Gastroesophageal sphincter (tissue), 3 donors: ENCODE data around the gene RUNX2.

Source experiments
- EP300 ChIP-seq: sonication (generic); formaldehyde crosslinking; IDR thresholded peaks from one replicate; pipeline ENCODE4 v1.6.1; 2017; ENCODE audit warnings: antibody characterized with exemption, mild to moderate bottlenecking
- POLR2A ChIP-seq, 2 donors: fragments of 450-650 bp; IDR thresholded peaks; one replicate each; pipeline ENCODE4 v1.6.1; 2017; ENCODE audit warnings: antibody characterized with exemption in 2 of 2, mild to moderate bottlenecking in 2 of 2, moderate library complexity in 1 of 2
- POLR2AphosphoS5 ChIP-seq: sonication (generic); formaldehyde crosslinking; IDR thresholded peaks from one replicate; pipeline ENCODE4 v1.6.1; 2017; ENCODE audit warnings: antibody characterized with exemption
- TF ChIP-seq, protein P1 (sequence below), 4 experiments: fragments of 200-600 bp in 2 of 4; fragments of 450-650 bp in 2 of 4; sonication (generic) in 1 of 4; IDR thresholded peaks; one replicate each; pipeline ENCODE4 v1.5.1; 2017 to 2019; ENCODE audit warnings: antibody characterized with exemption in 4 of 4, mild to moderate bottlenecking in 2 of 4, moderate library complexity in 2 of 4

DNA sequence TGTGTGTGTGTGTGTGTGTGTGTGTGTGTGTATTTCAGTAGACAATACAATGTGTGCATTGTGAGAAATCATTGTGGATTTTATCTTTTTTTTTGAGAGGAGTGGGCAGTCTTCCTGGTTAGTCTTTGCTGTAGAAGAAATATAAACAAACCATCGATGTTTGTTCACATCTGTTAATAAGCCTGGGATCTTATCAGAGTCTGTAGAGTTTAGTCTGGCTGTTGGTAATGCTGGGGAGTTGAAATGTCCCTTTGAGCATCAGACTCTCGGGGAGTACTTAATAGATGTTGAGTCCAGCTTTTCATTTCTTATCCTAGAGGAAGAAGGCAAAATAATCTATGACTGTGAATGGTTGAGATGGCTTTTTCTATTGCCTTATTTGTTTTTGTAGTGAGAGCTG, 146.2 kb downstream of the RUNX2 start:
- TF ChIP-seq, protein P1, sequence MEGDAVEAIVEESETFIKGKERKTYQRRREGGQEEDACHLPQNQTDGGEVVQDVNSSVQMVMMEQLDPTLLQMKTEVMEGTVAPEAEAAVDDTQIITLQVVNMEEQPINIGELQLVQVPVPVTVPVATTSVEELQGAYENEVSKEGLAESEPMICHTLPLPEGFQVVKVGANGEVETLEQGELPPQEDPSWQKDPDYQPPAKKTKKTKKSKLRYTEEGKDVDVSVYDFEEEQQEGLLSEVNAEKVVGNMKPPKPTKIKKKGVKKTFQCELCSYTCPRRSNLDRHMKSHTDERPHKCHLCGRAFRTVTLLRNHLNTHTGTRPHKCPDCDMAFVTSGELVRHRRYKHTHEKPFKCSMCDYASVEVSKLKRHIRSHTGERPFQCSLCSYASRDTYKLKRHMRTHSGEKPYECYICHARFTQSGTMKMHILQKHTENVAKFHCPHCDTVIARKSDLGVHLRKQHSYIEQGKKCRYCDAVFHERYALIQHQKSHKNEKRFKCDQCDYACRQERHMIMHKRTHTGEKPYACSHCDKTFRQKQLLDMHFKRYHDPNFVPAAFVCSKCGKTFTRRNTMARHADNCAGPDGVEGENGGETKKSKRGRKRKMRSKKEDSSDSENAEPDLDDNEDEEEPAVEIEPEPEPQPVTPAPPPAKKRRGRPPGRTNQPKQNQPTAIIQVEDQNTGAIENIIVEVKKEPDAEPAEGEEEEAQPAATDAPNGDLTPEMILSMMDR (IDR thresholded peaks at IDR 0.05) = no peak
- TF ChIP-seq POLR2A (IDR thresholded peaks at IDR 0.05) = no peak
- TF ChIP-seq POLR2AphosphoS5 = no peak
- TF ChIP-seq EP300 = no peak
